Left lung (tissue), 10 donors: Measurements from ENCODE around the gene WNT3A. TPM values are rescaled to one million over a fixed set of nuclear protein-coding genes. Genes with fewer than 3 reads are reported as not detected.

Experiments used
- ATAC-seq: fragments of 200-7000 bp; cut with Tn5 transposase; one replicate; pipeline ENCODE4 v1.9.1; 2020; ENCODE audit warnings: moderate library complexity
- DNase-seq, 4 donors: peaks; one replicate each; pipeline ENCODE4 v3.0.0-alpha.2; 2013 to 2020
- H3K27ac ChIP-seq, 2 donors: fragments of 200-600 bp; sonication (generic) in 1 of 2; one replicate each; pipeline versions ENCODE4 v1.5.0 to v1.8.0; 2020 to 2021
- H3K27me3 ChIP-seq, 2 donors: fragments of 200-600 bp; sonication (generic) in 1 of 2; one replicate each; pipeline versions ENCODE4 v1.5.0 to v1.8.0; 2020 to 2021
- H3K36me3 ChIP-seq, 2 donors: fragments of 200-600 bp; sonication (generic) in 1 of 2; one replicate each; pipeline versions ENCODE4 v1.5.0 to v1.8.0; 2020 to 2021
- H3K4me1 ChIP-seq, 2 donors: fragments of 200-600 bp; one replicate each; pipeline ENCODE4 v1.8.0; 2021
- H3K4me3 ChIP-seq, 2 donors: fragments of 200-600 bp; sonication (generic) in 1 of 2; one replicate each; pipeline versions ENCODE4 v1.5.0 to v1.8.0; 2020 to 2021; ENCODE audit warnings: mild to moderate bottlenecking in 1 of 2
- H3K9me3 ChIP-seq, 2 donors: fragments of 200-600 bp; sonication (generic) in 1 of 2; one replicate each; pipeline versions ENCODE4 v1.5.0 to v1.8.0; 2020 to 2021
- CTCF ChIP-seq, 2 donors: fragments of 200-600 bp; sonication (generic) in 1 of 2; IDR thresholded peaks; one replicate each; pipeline versions ENCODE4 v1.5.0 to v1.8.0; 2021; ENCODE audit warnings: antibody characterized with exemption in 2 of 2
- intact Hi-C, 2 donors: fragments of 100-400 bp; cut with DNase I; formaldehyde crosslinking; loops; one replicate each; pipeline versions ENCODE4 v1.11.2 to v1.14.2; 2022
- polyA plus RNA-seq, 6 donors: library from polyadenylated mRNA; unstranded; fragments of 120-200 nt; gene quantifications; one replicate each; pipeline ENCODE4 v1.2.1, GENCODE V29; 2013; ENCODE audit not compliant: insufficient read length in 6 of 6
- total RNA-seq, 2 donors: library from RNA; stranded (reverse); fragmentation: NEBNext Ultra II Directional; extraction: Animal tissue kit (Norgen Biotek cat#: 25700); gene quantifications; one replicate each; pipeline ENCODE4 v1.2.1, GENCODE V29; 2021
- donor health status: DM: no; HTN: yes; CAD: no.
- donor health status: DM: no; HTN: no; CAD: no.

The WNT3A gene
- total and polyA plus RNA-seq, 8 donors: 0.06 to 1.5 (median 0.11) TPM; not detected in 2

GRCh38 chr1:228104526-228105269 lies 97.9 kb downstream of the WNT3A start:
- Histone ChIP-seq H3K9me3 (no peaks in the 10 kb centered on the region), H3K4me1 (peaks cover 15 to 63% of the 10 kb centered on the region in 2 donors), H3K27me3 (no peaks in the 10 kb centered on the region), H3K4me3 (no peak overlapping the region), H3K36me3 (peaks cover 0 to 44% of the 10 kb centered on the region in 2 donors), H3K27ac (no peak overlapping the region)
- no peak for TF ChIP-seq CTCF (IDR thresholded peaks at IDR 0.05)
- ATAC-seq (no peak), DNase-seq (peak in 1 of 4 donors; percentile 61)
- intact Hi-C loops: no loop called here

DNA sequence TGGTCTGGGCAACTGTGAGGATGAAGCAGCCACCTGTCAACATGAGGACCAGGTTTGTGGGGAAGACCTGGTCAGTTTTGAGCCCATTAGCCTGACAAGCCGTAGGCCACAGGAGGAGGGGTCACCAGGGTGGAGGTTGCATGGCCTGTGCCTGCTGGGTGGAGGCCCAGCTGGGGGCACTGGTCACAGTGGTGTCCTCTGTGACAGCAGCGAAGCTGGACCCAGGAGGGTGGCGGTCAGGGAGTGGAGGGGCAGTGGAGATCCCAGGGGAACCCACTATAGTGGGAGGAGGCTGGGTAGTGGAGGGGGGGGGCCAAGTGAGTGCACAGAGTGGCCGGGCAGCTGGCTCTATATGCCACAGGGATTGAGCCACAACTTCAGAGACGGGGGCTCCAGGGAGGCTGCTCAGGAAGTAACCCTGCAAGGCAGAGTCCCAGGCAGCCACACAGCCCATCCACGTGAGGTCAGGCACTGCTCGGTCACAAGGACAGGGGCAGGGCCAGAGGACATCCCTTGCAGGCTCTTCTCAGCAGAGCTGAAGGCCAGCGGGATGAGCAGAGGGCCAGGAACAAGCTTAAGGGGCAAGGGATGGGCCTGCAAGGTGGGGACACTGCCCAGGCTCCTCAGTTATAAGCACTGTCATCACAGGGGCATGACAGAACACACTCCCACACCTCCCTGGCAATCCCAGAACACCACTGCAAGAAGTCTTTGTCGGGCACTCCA lies 98.6 kb downstream of the WNT3A start:
- intact Hi-C loops: no loop called here
- Histone ChIP-seq H3K4me3 (no peak overlapping the region), H3K36me3 (peaks cover 0 to 36% of the 10 kb centered on the region in 2 donors), H3K27me3 (no peaks in the 10 kb centered on the region), H3K27ac (no peak overlapping the region), H3K4me1 (peaks cover 15 to 64% of the 10 kb centered on the region in 2 donors), H3K9me3 (no peaks in the 10 kb centered on the region)
- TF ChIP-seq CTCF (IDR thresholded peaks at IDR 0.05): no peak
- ATAC-seq: no peak
- DNase-seq: no peak

- no peak overlapping the region for H3K4me3 ChIP-seq
- intact Hi-C loops: no loop called here
These were observed 99.4 kb downstream of the WNT3A start for GRCh38 chr1:228105996-228106799.

GRCh38 chr1:228106800-228107054 lies 99.9 kb downstream of the WNT3A start:
- intact Hi-C loops: no loop called here
- no peaks in the 10 kb centered on the region for H3K27me3 ChIP-seq
- no peak for TF ChIP-seq CTCF (IDR thresholded peaks at IDR 0.05)
- H3K4me3 ChIP-seq: no peak overlapping the region
- H3K36me3 ChIP-seq: peaks cover 0 to 28% of the 10 kb centered on the region in 2 donors
- no peaks in the 10 kb centered on the region for H3K9me3 ChIP-seq
- H3K4me1 ChIP-seq: peaks cover 13 to 60% of the 10 kb centered on the region in 2 donors
- DNase-seq: no peak
- no peak for ATAC-seq
- no peak overlapping the region for H3K27ac ChIP-seq

More at GRCh38 chr1:228105996-228106799, 99.4 kb downstream of the WNT3A start:
- no peaks in the 10 kb centered on the region for H3K27me3 ChIP-seq
- ATAC-seq: no peak
- H3K27ac ChIP-seq: no peak overlapping the region
- TF ChIP-seq CTCF (IDR thresholded peaks at IDR 0.05): no peak
- no peaks in the 10 kb centered on the region for H3K9me3 ChIP-seq
- peaks cover 15 to 64% of the 10 kb centered on the region in 2 donors for H3K4me1 ChIP-seq
- peak in 1 of 4 donors; percentile 35 for DNase-seq
- H3K36me3 ChIP-seq: peaks cover 0 to 29% of the 10 kb centered on the region in 2 donors

- Histone ChIP-seq H3K36me3 (peaks cover 0 to 28% of the 10 kb centered on the region in 2 donors), H3K27me3 (no peaks in the 10 kb centered on the region), H3K9me3 (no peaks in the 10 kb centered on the region), H3K4me1 (peaks cover 8 to 53% of the 10 kb centered on the region in 2 donors), H3K27ac (no peak overlapping the region), H3K4me3 (no peak overlapping the region)
- ATAC-seq (no peak), DNase-seq (peak in 1 of 4 donors; percentile 69)
- intact Hi-C loops: no loop called here
- no peak for TF ChIP-seq CTCF (IDR thresholded peaks at IDR 0.05)
These were observed 100.8 kb downstream of the WNT3A start for GRCh38 chr1:228107636-228108035.
